Liver (tissue), 9 donors: ENCODE measurements around the gene SBK1. TPM values are rescaled to one million over a fixed set of nuclear protein-coding genes. Genes with fewer than 3 reads are reported as not detected.
A peak's percentile ranks its signal among the peaks of the same experiment; 100 is the strongest.

Experiments
- DNase-seq: peaks from one replicate; pipeline ENCODE4 v3.0.0-alpha.2; 2017; ENCODE audit warnings: low spot score
- H3K27ac ChIP-seq, 2 donors: one replicate each; pipeline ENCODE4 v1.7.0; 2013; ENCODE audit warnings: inconsistent platforms in 2 of 2, low read length in 2 of 2, control low read depth in 1 of 2, low read depth in 1 of 2, mild to moderate bottlenecking in 1 of 2
- H3K27me3 ChIP-seq, 4 donors: one replicate each; pipeline versions ENCODE4 v1.6.1 to v1.7.0; 2013; ENCODE audit warnings: low read length in 3 of 4, inconsistent platforms in 1 of 4, mild to moderate bottlenecking in 1 of 4, moderate library complexity in 1 of 4; ENCODE audit not compliant: control insufficient read depth in 4 of 4, insufficient read depth in 4 of 4
- H3K36me3 ChIP-seq, 4 donors: one replicate each; pipeline versions ENCODE4 v1.6.1 to v1.7.0; 2013; ENCODE audit warnings: low read length in 3 of 4, mild to moderate bottlenecking in 3 of 4, low read depth in 1 of 4, moderate library complexity in 1 of 4; ENCODE audit not compliant: control insufficient read depth in 4 of 4, insufficient read depth in 3 of 4
- H3K4me1 ChIP-seq, 4 donors: one replicate each; pipeline versions ENCODE4 v1.6.1 to v1.7.0; 2013; ENCODE audit warnings: low read length in 3 of 4, mild to moderate bottlenecking in 3 of 4, moderate library complexity in 1 of 4; ENCODE audit not compliant: control insufficient read depth in 4 of 4, insufficient read depth in 4 of 4
- H3K4me3 ChIP-seq, 3 donors: one replicate each; pipeline versions ENCODE4 v1.6.1 to v1.7.0; 2013; ENCODE audit warnings: low read length in 3 of 3, control low read depth in 1 of 3, low read depth in 1 of 3, mild to moderate bottlenecking in 1 of 3
- H3K9ac ChIP-seq, 2 donors: one replicate each; pipeline ENCODE4 v1.7.0; 2013; ENCODE audit warnings: low read length in 2 of 2, mild to moderate bottlenecking in 2 of 2, moderate library complexity in 2 of 2, control low read depth in 1 of 2, low read depth in 1 of 2
- H3K9me3 ChIP-seq, 4 donors: one replicate each; pipeline versions ENCODE4 v1.6.1 to v1.7.0; 2013; ENCODE audit warnings: low read length in 3 of 4; ENCODE audit not compliant: control insufficient read depth in 4 of 4
- CTCF ChIP-seq: fragments of 150-350 bp; IDR thresholded peaks from 2 replicates; pipeline ENCODE4 v1.5.1; 2017; ENCODE audit warnings: improper control_type of control experiment, low read depth, low read length; ENCODE audit not compliant: missing input control
- HNF4A ChIP-seq, 2 donors: conservative IDR thresholded peaks; 2 replicates each; pipeline ENCODE4 v1.6.1; 2016; ENCODE audit warnings: antibody characterized with exemption in 2 of 2, mild to moderate bottlenecking in 2 of 2
- JUND ChIP-seq, 2 donors: IDR thresholded peaks; 2 replicates each; pipeline ENCODE4 v1.6.1; 2016; ENCODE audit warnings: antibody characterized with exemption in 2 of 2
- NR2F2 ChIP-seq: IDR thresholded peaks from 2 replicates; pipeline ENCODE4 v1.6.1; 2016; ENCODE audit warnings: antibody characterized with exemption
- RAD21 ChIP-seq, 2 donors: IDR thresholded peaks; 2 replicates each; pipeline ENCODE4 v1.6.1; 2016; ENCODE audit warnings: antibody characterized with exemption in 2 of 2, mild to moderate bottlenecking in 2 of 2
- RXRA ChIP-seq, 2 donors: IDR thresholded peaks; 2 replicates each; pipeline ENCODE4 v1.6.1; 2017 to 2018; ENCODE audit warnings: antibody characterized with exemption in 2 of 2, mild to moderate bottlenecking in 1 of 2
- SP1 ChIP-seq: IDR thresholded peaks from 2 replicates; pipeline ENCODE4 v1.6.1; 2018; ENCODE audit warnings: antibody characterized with exemption, mild to moderate bottlenecking
- TAF1 ChIP-seq: conservative IDR thresholded peaks from 2 replicates; pipeline ENCODE4 v1.6.1; 2016; ENCODE audit warnings: antibody characterized with exemption, mild to moderate bottlenecking
- YY1 ChIP-seq: IDR thresholded peaks from 2 replicates; pipeline ENCODE4 v1.6.1; 2016; ENCODE audit warnings: antibody characterized with exemption, mild to moderate bottlenecking
- WGBS: extraction: QIAGEN DNeasy Blood & Tissue Kit; methylation state at CpG from one replicate; pipeline ENCODE4 v1.1.7; 2013; 5-methylcytosine and 5-hydroxymethylcytosine counted together
- polyA plus RNA-seq, 2 donors: library from polyadenylated mRNA; stranded (reverse) in 1 of 2; unstranded in 1 of 2; fragments of 200-250 nt in 1 of 2; fragments of >200 nt in 1 of 2; fragmentation: Nextera tagmentation in 1 of 2; extraction: Ambion mirVana in 1 of 2; gene quantifications; one replicate each; pipeline versions ENCODE4 v1.2.1 to v1.2.3, GENCODE V29; 2013 to 2015
- total RNA-seq, 2 donors: library from RNA; depleted of rRNA; stranded (reverse); fragments of >200 nt; gene quantifications; one replicate each; pipeline ENCODE4 v1.2.3, GENCODE V29; 2014
- TF ChIP-seq, protein P1 (sequence below): IDR thresholded peaks from 2 replicates; pipeline ENCODE4 v1.6.1; 2016; ENCODE audit warnings: antibody characterized with exemption
- TF ChIP-seq, protein P2 (sequence below): IDR thresholded peaks from 2 replicates; pipeline ENCODE4 v1.6.1; 2016; ENCODE audit warnings: antibody characterized with exemption
- donor health status: healthy.
- donor health status: healthy.
- donor health status: healthy.
- donor health status: healthy.
- donor health status: healthy.

Gene SBK1
- total and polyA plus RNA-seq, 4 donors: 0.05 to 0.08 (median 0.07) TPM; not detected in 1

DNA sequence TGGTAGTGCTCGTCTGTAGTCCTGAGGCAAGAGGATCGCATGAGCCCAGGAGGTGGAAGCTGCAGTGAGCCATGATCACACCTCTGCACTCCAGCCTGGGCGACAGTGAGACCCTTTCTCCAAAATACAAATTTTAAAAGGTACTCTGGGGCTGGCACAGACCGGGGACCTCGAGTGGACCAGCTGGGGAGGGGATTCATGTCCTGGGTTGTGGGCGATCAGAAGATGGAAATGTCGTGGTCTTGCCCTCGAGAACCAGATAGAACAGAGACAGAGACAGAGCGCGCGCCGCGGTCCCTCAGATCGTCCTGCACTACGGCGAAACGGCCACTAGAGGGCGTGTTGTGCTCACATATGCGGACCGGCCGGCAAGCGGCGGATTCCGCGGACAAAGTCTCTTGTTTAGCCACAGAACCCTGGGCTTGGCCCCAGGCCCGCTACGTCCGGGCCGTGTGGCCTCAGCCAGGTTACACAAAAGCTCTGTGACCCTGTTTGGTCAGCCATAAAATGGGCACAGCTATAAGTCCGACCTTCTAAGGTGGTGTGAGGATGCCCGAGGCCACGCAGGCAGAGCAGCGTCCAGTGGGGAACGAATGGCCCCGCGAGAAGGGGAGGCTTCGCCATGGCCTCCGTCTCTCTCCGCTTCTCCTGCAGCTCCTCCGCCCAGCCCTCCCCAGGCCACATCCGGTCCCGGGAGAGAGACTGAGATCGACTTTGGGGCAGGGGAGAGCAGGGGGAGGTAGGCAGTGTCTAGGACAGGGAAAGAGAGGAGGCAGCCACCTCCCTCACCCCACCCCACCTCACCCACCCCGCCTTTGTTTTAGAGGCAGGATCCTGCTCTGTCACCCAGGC is 14.6 kb upstream of the SBK1 start:
- no peak overlapping the region for H3K27ac ChIP-seq
- DNase-seq: peak; percentile 87

DNA sequence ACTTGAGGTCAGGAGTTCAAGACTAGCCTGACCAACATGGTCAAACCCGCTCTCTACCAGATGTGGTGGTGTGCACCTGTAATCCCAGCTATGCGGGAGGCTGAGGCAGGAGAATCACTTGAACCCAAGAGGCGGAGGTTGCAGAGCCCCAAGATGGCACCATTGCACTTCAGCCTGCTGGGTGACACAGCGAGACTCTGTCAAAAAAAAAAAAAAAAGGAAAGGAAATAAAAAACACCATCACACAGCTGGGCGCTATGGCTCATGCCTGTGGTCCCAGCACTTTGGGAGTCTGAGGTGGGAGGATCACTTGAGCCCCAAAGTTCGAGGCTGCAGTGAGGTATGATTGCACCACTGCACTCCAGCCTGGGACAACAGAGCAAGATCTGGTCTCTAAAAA is 13.3 kb upstream of the SBK1 start:
- TF ChIP-seq, protein P1, sequence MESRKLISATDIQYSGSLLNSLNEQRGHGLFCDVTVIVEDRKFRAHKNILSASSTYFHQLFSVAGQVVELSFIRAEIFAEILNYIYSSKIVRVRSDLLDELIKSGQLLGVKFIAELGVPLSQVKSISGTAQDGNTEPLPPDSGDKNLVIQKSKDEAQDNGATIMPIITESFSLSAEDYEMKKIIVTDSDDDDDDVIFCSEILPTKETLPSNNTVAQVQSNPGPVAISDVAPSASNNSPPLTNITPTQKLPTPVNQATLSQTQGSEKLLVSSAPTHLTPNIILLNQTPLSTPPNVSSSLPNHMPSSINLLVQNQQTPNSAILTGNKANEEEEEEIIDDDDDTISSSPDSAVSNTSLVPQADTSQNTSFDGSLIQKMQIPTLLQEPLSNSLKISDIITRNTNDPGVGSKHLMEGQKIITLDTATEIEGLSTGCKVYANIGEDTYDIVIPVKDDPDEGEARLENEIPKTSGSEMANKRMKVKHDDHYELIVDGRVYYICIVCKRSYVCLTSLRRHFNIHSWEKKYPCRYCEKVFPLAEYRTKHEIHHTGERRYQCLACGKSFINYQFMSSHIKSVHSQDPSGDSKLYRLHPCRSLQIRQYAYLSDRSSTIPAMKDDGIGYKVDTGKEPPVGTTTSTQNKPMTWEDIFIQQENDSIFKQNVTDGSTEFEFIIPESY: no peak
- TF ChIP-seq YY1 (no peak), TAF1 (no peak), NR2F2 (no peak)
- TF ChIP-seq, protein P2, sequence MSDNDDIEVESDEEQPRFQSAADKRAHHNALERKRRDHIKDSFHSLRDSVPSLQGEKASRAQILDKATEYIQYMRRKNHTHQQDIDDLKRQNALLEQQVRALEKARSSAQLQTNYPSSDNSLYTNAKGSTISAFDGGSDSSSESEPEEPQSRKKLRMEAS: no peak
- Histone ChIP-seq H3K4me1 (peaks cover 0 to 8% (median 4%) of the 10 kb centered on the region in 4 donors), H3K9me3 (no peaks in the 10 kb centered on the region), H3K4me3 (no peak overlapping the region), H3K27ac (no peak overlapping the region), H3K36me3 (no peaks in the 10 kb centered on the region), H3K27me3 (peaks cover 0 to 5% (median 0%) of the 10 kb centered on the region in 4 donors), H3K9ac (no peak overlapping the region)
- no peak for DNase-seq
- WGBS: 92% methylated on average over 6 of the region's 6 CpGs

More for the DNA sequence above, 14.6 kb upstream of the SBK1 start:
- Histone ChIP-seq H3K27me3 (peaks cover 0 to 9% (median 0%) of the 10 kb centered on the region in 4 donors), H3K9ac (peak overlapping the region in 1 of 2 donors; percentile 28), H3K36me3 (no peaks in the 10 kb centered on the region), H3K4me3 (peak overlapping the region in 2 of 3 donors; percentile 18 to 43), H3K4me1 (peaks cover 0 to 8% (median 4%) of the 10 kb centered on the region in 4 donors), H3K9me3 (no peaks in the 10 kb centered on the region)
- TF ChIP-seq, protein P1: no peak
- peak; percentile 98 to 99 for TF ChIP-seq RAD21 (IDR thresholded peaks at IDR 0.05)
- peak in 1 of 2 donors; percentile 28 for TF ChIP-seq HNF4A (conservative IDR thresholded peaks at IDR 0.05)
- no peak for TF ChIP-seq JUND (IDR thresholded peaks at IDR 0.05)
- no peak for TF ChIP-seq SP1
- TF ChIP-seq RXRA (IDR thresholded peaks at IDR 0.05): peak in 1 of 2 donors; percentile 8
- peak; percentile 97 for TF ChIP-seq CTCF
- WGBS: 4% methylated on average over 44 of the region's 44 CpGs
